Neural progenitor cell (in vitro differentiated cells): ENCODE results near the gene SMAD6. TPM values are rescaled to one million over a fixed set of nuclear protein-coding genes. Genes with fewer than 3 reads are reported as not detected.

Experiments used
- DNase-seq: peaks from one replicate; pipeline ENCODE4 v3.0.0-alpha.2; 2016; ENCODE audit warnings: low spot score
- H2AFZ ChIP-seq: fragments of 200-600 bp; sonication (generic); replicated peaks from 2 replicates; pipeline ENCODE4 v1.6.1; 2016; ENCODE audit warnings: antibody characterized with exemption
- H3F3A ChIP-seq: fragments of 200-600 bp; sonication (generic); 2 replicates; pipeline ENCODE4 v1.6.1; 2016; ENCODE audit warnings: antibody characterized with exemption, low read depth
- H3K27ac ChIP-seq: fragments of 200-600 bp; sonication (generic); 2 replicates; pipeline ENCODE4 v1.5.1; 2016; ENCODE audit warnings: mild to moderate bottlenecking
- H3K27me3 ChIP-seq: fragments of 200-600 bp; sonication (generic); 2 replicates; pipeline ENCODE4 v1.6.1; 2016; ENCODE audit warnings: mild to moderate bottlenecking, moderate library complexity
- H3K36me3 ChIP-seq: fragments of 200-600 bp; sonication (generic); 2 replicates; pipeline ENCODE4 v1.5.1; 2016
- H3K4me1 ChIP-seq: fragments of 200-600 bp; sonication (generic); 2 replicates; pipeline ENCODE4 v1.6.1; 2016; ENCODE audit warnings: mixed run types
- H3K4me2 ChIP-seq: fragments of 200-600 bp; sonication (generic); 2 replicates; pipeline ENCODE4 v1.6.1; 2016
- H3K4me3 ChIP-seq: fragments of 200-600 bp; sonication (generic); 2 replicates; pipeline ENCODE4 v1.5.1; 2016
- H3K79me2 ChIP-seq: fragments of 200-600 bp; sonication (generic); 2 replicates; pipeline ENCODE4 v1.6.1; 2016; ENCODE audit warnings: low read depth
- H3K9ac ChIP-seq: fragments of 200-600 bp; sonication (generic); 2 replicates; pipeline ENCODE4 v1.6.1; 2016
- H3K9me3 ChIP-seq: fragments of 200-600 bp; sonication (generic); 2 replicates; pipeline ENCODE4 v1.5.1; 2016; ENCODE audit warnings: low read depth
- H4K20me1 ChIP-seq: fragments of 200-600 bp; sonication (generic); 2 replicates; pipeline ENCODE4 v1.6.1; 2016; ENCODE audit warnings: low read depth
- H3K27ac Mint-ChIP-seq: 3 replicates; pipeline ENCODE4 v1.8.0; 2021; ENCODE audit warnings: mixed read lengths
- H3K27me3 Mint-ChIP-seq: 2 replicates; pipeline ENCODE4 v1.8.0; 2022; ENCODE audit warnings: low read depth, mild to moderate bottlenecking, inconsistent platforms, moderate library complexity, mixed read lengths; ENCODE audit not compliant: insufficient read depth
- H3K36me3 Mint-ChIP-seq: 3 replicates; pipeline ENCODE4 v1.8.0; 2021; ENCODE audit warnings: mixed read lengths
- H3K4me1 Mint-ChIP-seq: 3 replicates; pipeline ENCODE4 v1.8.0; 2021; ENCODE audit warnings: mixed read lengths
- H3K4me3 Mint-ChIP-seq: 3 replicates; pipeline ENCODE4 v1.8.0; 2021; ENCODE audit warnings: mild to moderate bottlenecking, moderate library complexity, mixed read lengths
- H3K9me3 Mint-ChIP-seq: 3 replicates; pipeline ENCODE4 v1.8.0; 2020; ENCODE audit warnings: mixed read lengths
- EZH2 ChIP-seq: fragments of 200-600 bp; sonication (generic); IDR thresholded peaks from 2 replicates; pipeline ENCODE4 v1.6.1; 2017; ENCODE audit warnings: antibody characterized with exemption, mild to moderate bottlenecking, moderate library complexity
- EZH2phosphoT487 ChIP-seq: fragments of 200-600 bp; sonication (generic); IDR thresholded peaks from 2 replicates; pipeline ENCODE4 v1.6.1; 2017; ENCODE audit warnings: antibody characterized with exemption
- total RNA-seq: library from RNA; depleted of rRNA; stranded (reverse); fragments of >200 nt; gene quantifications from 2 replicates; pipeline ENCODE4 v1.2.3, GENCODE V29; 2015; ENCODE audit warnings: low replicate concordance
- TF ChIP-seq, protein P1 (sequence below): fragments of 200-600 bp; sonication (generic); IDR thresholded peaks from 2 replicates; pipeline ENCODE4 v1.5.1; 2017; ENCODE audit warnings: antibody characterized with exemption, mild to moderate bottlenecking

SMAD6 gene
- total RNA-seq, 1 donor from 2014 or later, result 3.4 TPM

DNA sequence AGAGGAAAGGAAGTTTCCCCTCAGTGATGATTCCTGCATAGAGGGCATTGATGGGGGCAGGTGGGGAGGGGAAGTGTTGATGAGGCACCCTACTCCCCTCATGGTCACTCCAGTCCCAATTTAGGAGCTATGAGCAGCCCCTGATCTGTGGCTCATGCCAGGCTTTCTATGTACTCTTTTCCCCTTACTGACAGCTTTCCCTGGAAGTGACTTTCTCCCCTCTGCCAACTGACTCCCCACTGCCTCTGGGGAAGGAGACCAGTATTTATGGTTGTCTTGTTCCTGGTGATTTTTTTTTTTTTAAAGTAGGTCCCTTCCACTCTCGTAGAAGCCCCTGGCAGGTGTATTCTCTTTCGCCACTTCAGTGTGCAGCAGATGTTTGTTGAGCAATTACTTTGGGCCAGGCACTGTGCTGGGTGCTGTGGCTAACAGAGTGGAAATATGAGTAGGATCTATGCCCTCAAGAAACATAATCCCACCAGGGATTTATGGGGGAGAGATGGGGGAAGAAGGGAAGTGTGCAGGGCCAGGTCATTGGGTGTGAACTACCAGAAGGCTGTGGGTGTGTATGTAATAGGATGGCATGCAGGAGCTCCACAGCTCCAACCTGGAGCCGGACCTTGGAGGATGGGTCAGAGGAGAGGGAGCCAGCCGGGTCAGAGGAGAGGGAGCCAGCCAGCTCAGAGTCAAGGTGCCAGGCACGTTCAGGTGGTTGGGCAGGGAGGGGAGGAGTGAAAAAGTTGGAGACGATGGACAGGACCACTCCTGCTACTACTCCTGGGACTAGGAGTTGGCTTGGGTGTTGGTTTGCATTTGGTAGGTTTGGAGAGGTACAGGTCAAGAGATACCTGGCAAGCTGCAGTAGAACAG is 3.5 kb downstream of the SMAD6 start:
- Histone ChIP-seq H3K4me2 (peak overlapping the region; percentile 98), H3K27me3 (peaks cover 28% of the 10 kb centered on the region), H3K9me3 (no peaks in the 10 kb centered on the region), H3K4me3 (no peak overlapping the region), H2AFZ (no peak overlapping the region), H3K27ac (no peak overlapping the region), H3F3A (peaks cover 28% of the 10 kb centered on the region), H3K79me2 (peaks cover 46% of the 10 kb centered on the region), H4K20me1 (peaks cover 47% of the 10 kb centered on the region), H3K4me1 (peaks cover 35% of the 10 kb centered on the region), H3K36me3 (no peaks in the 10 kb centered on the region), H3K9ac (no peak overlapping the region)
- Mint-ChIP-seq H3K27ac (no peak overlapping the region), H3K4me1 (peaks cover 45% of the 10 kb centered on the region), H3K9me3 (no peaks in the 10 kb centered on the region), H3K36me3 (peaks cover 2% of the 10 kb centered on the region), H3K27me3 (peaks cover 14% of the 10 kb centered on the region), H3K4me3 (peak overlapping the region; percentile 96)
- TF ChIP-seq EZH2 (no peak), EZH2phosphoT487 (no peak)
- TF ChIP-seq, protein P1, sequence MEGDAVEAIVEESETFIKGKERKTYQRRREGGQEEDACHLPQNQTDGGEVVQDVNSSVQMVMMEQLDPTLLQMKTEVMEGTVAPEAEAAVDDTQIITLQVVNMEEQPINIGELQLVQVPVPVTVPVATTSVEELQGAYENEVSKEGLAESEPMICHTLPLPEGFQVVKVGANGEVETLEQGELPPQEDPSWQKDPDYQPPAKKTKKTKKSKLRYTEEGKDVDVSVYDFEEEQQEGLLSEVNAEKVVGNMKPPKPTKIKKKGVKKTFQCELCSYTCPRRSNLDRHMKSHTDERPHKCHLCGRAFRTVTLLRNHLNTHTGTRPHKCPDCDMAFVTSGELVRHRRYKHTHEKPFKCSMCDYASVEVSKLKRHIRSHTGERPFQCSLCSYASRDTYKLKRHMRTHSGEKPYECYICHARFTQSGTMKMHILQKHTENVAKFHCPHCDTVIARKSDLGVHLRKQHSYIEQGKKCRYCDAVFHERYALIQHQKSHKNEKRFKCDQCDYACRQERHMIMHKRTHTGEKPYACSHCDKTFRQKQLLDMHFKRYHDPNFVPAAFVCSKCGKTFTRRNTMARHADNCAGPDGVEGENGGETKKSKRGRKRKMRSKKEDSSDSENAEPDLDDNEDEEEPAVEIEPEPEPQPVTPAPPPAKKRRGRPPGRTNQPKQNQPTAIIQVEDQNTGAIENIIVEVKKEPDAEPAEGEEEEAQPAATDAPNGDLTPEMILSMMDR, result no peak
- DNase-seq, result no peak

GRCh38 chr15:66706225-66706732 is 4.2 kb downstream of the SMAD6 start:
- Mint-ChIP-seq H3K36me3 (peaks cover 2% of the 10 kb centered on the region), H3K9me3 (no peaks in the 10 kb centered on the region), H3K4me1 (peaks cover 43% of the 10 kb centered on the region), H3K27me3 (peaks cover 14% of the 10 kb centered on the region), H3K27ac (no peak overlapping the region), H3K4me3 (peak overlapping the region; percentile 96)
- peak overlapping the region; percentile 62 for H3K4me2 ChIP-seq
- no peaks in the 10 kb centered on the region for H3K9me3 ChIP-seq
- peaks cover 25% of the 10 kb centered on the region for H3K27me3 ChIP-seq
- no peaks in the 10 kb centered on the region for H3K36me3 ChIP-seq
- H3K4me1 ChIP-seq, result peaks cover 35% of the 10 kb centered on the region
- H3K4me3 ChIP-seq, result no peak overlapping the region
- no peak overlapping the region for H3K9ac ChIP-seq
- TF ChIP-seq, protein P1, result peak; percentile 52
- TF ChIP-seq EZH2phosphoT487 (no peak), EZH2 (no peak)
- peaks cover 46% of the 10 kb centered on the region for H3K79me2 ChIP-seq
- peaks cover 27% of the 10 kb centered on the region for H3F3A ChIP-seq
- peaks cover 47% of the 10 kb centered on the region for H4K20me1 ChIP-seq
- no peak overlapping the region for H3K27ac ChIP-seq
- peak; percentile 78 for DNase-seq
- no peak overlapping the region for H2AFZ ChIP-seq

DNA sequence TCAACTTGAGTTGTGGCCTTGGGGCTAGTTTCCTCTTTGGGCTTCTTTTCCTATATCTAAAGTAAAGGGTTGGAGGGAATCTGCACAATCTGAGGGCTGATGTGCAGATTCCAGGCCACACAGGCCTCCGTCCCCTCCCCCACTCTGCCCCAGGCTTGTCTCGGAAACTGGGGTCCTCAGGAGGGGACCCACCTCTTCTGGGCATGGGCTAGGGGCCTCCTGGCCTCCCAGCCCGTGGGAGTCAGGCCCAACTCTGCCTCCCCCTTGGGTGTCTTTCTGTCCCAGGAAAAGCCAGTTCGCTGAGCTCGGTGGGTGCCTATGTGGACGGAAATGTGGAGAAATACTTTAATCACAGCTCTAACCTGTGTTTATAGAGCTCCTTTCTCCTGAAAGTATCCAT is 4.8 kb downstream of the SMAD6 start:
- DNase-seq, result peak; percentile 19
- H3K9me3 Mint-ChIP-seq, result no peaks in the 10 kb centered on the region
- Histone ChIP-seq H3K79me2 (peaks cover 46% of the 10 kb centered on the region), H3F3A (peaks cover 21% of the 10 kb centered on the region), H3K27ac (peak overlapping the region; percentile 40), H3K4me1 (peaks cover 35% of the 10 kb centered on the region), H3K36me3 (no peaks in the 10 kb centered on the region), H3K9ac (no peak overlapping the region), H3K4me3 (no peak overlapping the region), H3K4me2 (peak overlapping the region; percentile 62), H3K27me3 (peaks cover 25% of the 10 kb centered on the region), H4K20me1 (peaks cover 47% of the 10 kb centered on the region), H3K9me3 (no peaks in the 10 kb centered on the region), H2AFZ (no peak overlapping the region)
- H3K4me1 Mint-ChIP-seq, result peaks cover 47% of the 10 kb centered on the region
- H3K27ac Mint-ChIP-seq, result no peak overlapping the region
- H3K4me3 Mint-ChIP-seq, result peak overlapping the region; percentile 64
- TF ChIP-seq EZH2phosphoT487 (no peak), EZH2 (no peak)
- TF ChIP-seq, protein P1, result no peak
- H3K36me3 Mint-ChIP-seq, result peaks cover 2% of the 10 kb centered on the region
- peaks cover 14% of the 10 kb centered on the region for H3K27me3 Mint-ChIP-seq
